Neural progenitor cell (in vitro differentiated cells): ENCODE measurements around the gene SMAD4. TPM values are rescaled to one million over a fixed set of nuclear protein-coding genes. Genes with fewer than 3 reads are reported as not detected.

Experiments used
- DNase-seq: peaks from one replicate; pipeline ENCODE4 v3.0.0-alpha.2; 2016; ENCODE audit warnings: low spot score
- H2AFZ ChIP-seq: fragments of 200-600 bp; sonication (generic); replicated peaks from 2 replicates; pipeline ENCODE4 v1.6.1; 2016; ENCODE audit warnings: antibody characterized with exemption
- H3F3A ChIP-seq: fragments of 200-600 bp; sonication (generic); 2 replicates; pipeline ENCODE4 v1.6.1; 2016; ENCODE audit warnings: antibody characterized with exemption, low read depth
- H3K27ac ChIP-seq: fragments of 200-600 bp; sonication (generic); 2 replicates; pipeline ENCODE4 v1.5.1; 2016; ENCODE audit warnings: mild to moderate bottlenecking
- H3K27me3 ChIP-seq: fragments of 200-600 bp; sonication (generic); 2 replicates; pipeline ENCODE4 v1.6.1; 2016; ENCODE audit warnings: mild to moderate bottlenecking, moderate library complexity
- H3K36me3 ChIP-seq: fragments of 200-600 bp; sonication (generic); 2 replicates; pipeline ENCODE4 v1.5.1; 2016
- H3K4me1 ChIP-seq: fragments of 200-600 bp; sonication (generic); 2 replicates; pipeline ENCODE4 v1.6.1; 2016; ENCODE audit warnings: mixed run types
- H3K4me2 ChIP-seq: fragments of 200-600 bp; sonication (generic); 2 replicates; pipeline ENCODE4 v1.6.1; 2016
- H3K4me3 ChIP-seq: fragments of 200-600 bp; sonication (generic); 2 replicates; pipeline ENCODE4 v1.5.1; 2016
- H3K79me2 ChIP-seq: fragments of 200-600 bp; sonication (generic); 2 replicates; pipeline ENCODE4 v1.6.1; 2016; ENCODE audit warnings: low read depth
- H3K9ac ChIP-seq: fragments of 200-600 bp; sonication (generic); 2 replicates; pipeline ENCODE4 v1.6.1; 2016
- H3K9me3 ChIP-seq: fragments of 200-600 bp; sonication (generic); 2 replicates; pipeline ENCODE4 v1.5.1; 2016; ENCODE audit warnings: low read depth
- H4K20me1 ChIP-seq: fragments of 200-600 bp; sonication (generic); 2 replicates; pipeline ENCODE4 v1.6.1; 2016; ENCODE audit warnings: low read depth
- H3K27ac Mint-ChIP-seq: 3 replicates; pipeline ENCODE4 v1.8.0; 2021; ENCODE audit warnings: mixed read lengths
- H3K27me3 Mint-ChIP-seq: 2 replicates; pipeline ENCODE4 v1.8.0; 2022; ENCODE audit warnings: low read depth, mild to moderate bottlenecking, inconsistent platforms, moderate library complexity, mixed read lengths; ENCODE audit not compliant: insufficient read depth
- H3K36me3 Mint-ChIP-seq: 3 replicates; pipeline ENCODE4 v1.8.0; 2021; ENCODE audit warnings: mixed read lengths
- H3K4me1 Mint-ChIP-seq: 3 replicates; pipeline ENCODE4 v1.8.0; 2021; ENCODE audit warnings: mixed read lengths
- H3K4me3 Mint-ChIP-seq: 3 replicates; pipeline ENCODE4 v1.8.0; 2021; ENCODE audit warnings: mild to moderate bottlenecking, moderate library complexity, mixed read lengths
- H3K9me3 Mint-ChIP-seq: 3 replicates; pipeline ENCODE4 v1.8.0; 2020; ENCODE audit warnings: mixed read lengths
- EZH2 ChIP-seq: fragments of 200-600 bp; sonication (generic); IDR thresholded peaks from 2 replicates; pipeline ENCODE4 v1.6.1; 2017; ENCODE audit warnings: antibody characterized with exemption, mild to moderate bottlenecking, moderate library complexity
- EZH2phosphoT487 ChIP-seq: fragments of 200-600 bp; sonication (generic); IDR thresholded peaks from 2 replicates; pipeline ENCODE4 v1.6.1; 2017; ENCODE audit warnings: antibody characterized with exemption
- total RNA-seq: library from RNA; depleted of rRNA; stranded (reverse); fragments of >200 nt; gene quantifications from 2 replicates; pipeline ENCODE4 v1.2.3, GENCODE V29; 2015; ENCODE audit warnings: low replicate concordance
- TF ChIP-seq, protein P1 (sequence below): fragments of 200-600 bp; sonication (generic); IDR thresholded peaks from 2 replicates; pipeline ENCODE4 v1.5.1; 2017; ENCODE audit warnings: antibody characterized with exemption, mild to moderate bottlenecking

The SMAD4 gene
- total RNA-seq, 1 donor from 2014 or later = 310 TPM

DNA sequence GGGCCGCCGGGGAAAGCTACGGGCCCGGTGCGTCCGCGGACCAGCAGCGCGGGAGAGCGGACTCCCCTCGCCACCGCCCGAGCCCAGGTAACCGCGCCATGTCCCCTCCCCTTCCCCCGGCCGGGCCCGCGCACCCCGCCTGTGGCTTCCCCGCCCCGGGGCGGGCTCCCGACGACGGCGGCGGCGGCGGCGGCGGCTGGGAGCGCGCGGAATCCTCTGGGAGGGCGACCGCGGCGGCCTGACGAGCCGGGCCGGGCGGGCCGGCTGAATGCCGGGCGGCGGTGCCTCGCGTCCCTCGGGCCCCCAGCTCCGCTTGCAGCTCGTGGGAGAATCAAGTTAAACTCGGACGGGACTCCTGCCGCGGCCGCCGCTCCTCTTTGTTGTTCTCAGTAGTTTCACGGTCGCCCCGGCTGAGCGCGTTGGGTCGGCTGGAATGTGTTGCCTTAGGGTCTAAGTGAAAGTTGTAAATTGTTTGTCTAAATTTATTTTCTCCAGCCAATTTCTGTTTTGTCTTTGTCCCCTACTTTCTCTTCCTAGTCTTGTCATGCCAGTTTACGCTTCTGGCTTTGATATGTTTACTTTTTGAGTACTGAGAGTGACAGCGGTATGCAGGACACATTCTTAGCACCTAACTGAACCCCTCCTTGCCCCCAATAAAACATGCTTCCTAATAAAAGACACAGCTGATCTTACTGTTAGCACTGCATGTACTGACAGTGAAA lies 685 bp downstream of the SMAD4 start:
- Histone ChIP-seq H3K27me3 (no peaks in the 10 kb centered on the region), H3K4me1 (peaks cover 41% of the 10 kb centered on the region), H3K4me3 (peak overlapping the region; percentile 72), H2AFZ (peak overlapping the region; percentile 93), H3K27ac (peak overlapping the region; percentile 99), H3K4me2 (peak overlapping the region; percentile 97), H4K20me1 (peaks cover 51% of the 10 kb centered on the region), H3K9ac (peak overlapping the region; percentile 94), H3K79me2 (peaks cover 61% of the 10 kb centered on the region), H3K9me3 (no peaks in the 10 kb centered on the region), H3K36me3 (peaks cover 6% of the 10 kb centered on the region), H3F3A (peaks cover 9% of the 10 kb centered on the region)
- H3K36me3 Mint-ChIP-seq = peaks cover 21% of the 10 kb centered on the region
- H3K27me3 Mint-ChIP-seq = peaks cover 3% of the 10 kb centered on the region
- H3K9me3 Mint-ChIP-seq = no peaks in the 10 kb centered on the region
- peaks cover 39% of the 10 kb centered on the region for H3K4me1 Mint-ChIP-seq
- TF ChIP-seq EZH2 = no peak
- no peak for TF ChIP-seq EZH2phosphoT487
- TF ChIP-seq, protein P1, sequence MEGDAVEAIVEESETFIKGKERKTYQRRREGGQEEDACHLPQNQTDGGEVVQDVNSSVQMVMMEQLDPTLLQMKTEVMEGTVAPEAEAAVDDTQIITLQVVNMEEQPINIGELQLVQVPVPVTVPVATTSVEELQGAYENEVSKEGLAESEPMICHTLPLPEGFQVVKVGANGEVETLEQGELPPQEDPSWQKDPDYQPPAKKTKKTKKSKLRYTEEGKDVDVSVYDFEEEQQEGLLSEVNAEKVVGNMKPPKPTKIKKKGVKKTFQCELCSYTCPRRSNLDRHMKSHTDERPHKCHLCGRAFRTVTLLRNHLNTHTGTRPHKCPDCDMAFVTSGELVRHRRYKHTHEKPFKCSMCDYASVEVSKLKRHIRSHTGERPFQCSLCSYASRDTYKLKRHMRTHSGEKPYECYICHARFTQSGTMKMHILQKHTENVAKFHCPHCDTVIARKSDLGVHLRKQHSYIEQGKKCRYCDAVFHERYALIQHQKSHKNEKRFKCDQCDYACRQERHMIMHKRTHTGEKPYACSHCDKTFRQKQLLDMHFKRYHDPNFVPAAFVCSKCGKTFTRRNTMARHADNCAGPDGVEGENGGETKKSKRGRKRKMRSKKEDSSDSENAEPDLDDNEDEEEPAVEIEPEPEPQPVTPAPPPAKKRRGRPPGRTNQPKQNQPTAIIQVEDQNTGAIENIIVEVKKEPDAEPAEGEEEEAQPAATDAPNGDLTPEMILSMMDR = no peak
- H3K27ac Mint-ChIP-seq = peak overlapping the region; percentile 97
- peak overlapping the region; percentile 99 for H3K4me3 Mint-ChIP-seq
- peak; percentile 90 for DNase-seq

DNA sequence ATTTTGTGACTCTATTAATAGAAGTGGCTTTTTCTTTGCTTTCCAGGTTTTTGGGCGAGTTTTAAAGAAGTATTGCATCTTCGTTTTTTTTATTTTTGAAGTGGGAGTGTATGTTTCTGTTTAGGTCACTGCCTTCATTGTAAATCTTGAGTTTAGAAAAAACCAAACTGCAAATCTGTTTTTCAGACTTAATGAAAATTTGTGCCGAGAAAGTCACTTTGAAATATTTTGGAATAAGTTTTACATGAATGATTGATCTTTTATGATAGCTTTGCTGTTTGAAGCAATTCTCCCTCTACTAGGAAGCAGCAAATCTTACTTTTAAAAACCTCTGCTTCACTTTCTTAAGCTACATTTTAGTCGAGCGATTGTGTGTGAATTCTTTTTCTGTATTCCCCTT lies 2.2 kb downstream of the SMAD4 start:
- peaks cover 6% of the 10 kb centered on the region for H3K36me3 ChIP-seq
- Mint-ChIP-seq H3K4me3 (peak overlapping the region; percentile 99), H3K4me1 (peaks cover 43% of the 10 kb centered on the region), H3K36me3 (peaks cover 25% of the 10 kb centered on the region), H3K27ac (peak overlapping the region; percentile 42), H3K9me3 (no peaks in the 10 kb centered on the region), H3K27me3 (peaks cover 5% of the 10 kb centered on the region)
- peak overlapping the region; percentile 97 for H3K4me2 ChIP-seq
- no peak overlapping the region for H2AFZ ChIP-seq
- H3K27ac ChIP-seq = no peak overlapping the region
- H4K20me1 ChIP-seq = peaks cover 66% of the 10 kb centered on the region
- no peak for DNase-seq
- H3K9ac ChIP-seq = no peak overlapping the region
- TF ChIP-seq EZH2phosphoT487 = no peak
- TF ChIP-seq, protein P1 = no peak
- TF ChIP-seq EZH2 = no peak
- peaks cover 9% of the 10 kb centered on the region for H3F3A ChIP-seq
- peak overlapping the region; percentile 72 for H3K4me3 ChIP-seq
- no peaks in the 10 kb centered on the region for H3K9me3 ChIP-seq
- H3K4me1 ChIP-seq = peaks cover 41% of the 10 kb centered on the region
- H3K79me2 ChIP-seq = peaks cover 76% of the 10 kb centered on the region
- H3K27me3 ChIP-seq = no peaks in the 10 kb centered on the region

DNA sequence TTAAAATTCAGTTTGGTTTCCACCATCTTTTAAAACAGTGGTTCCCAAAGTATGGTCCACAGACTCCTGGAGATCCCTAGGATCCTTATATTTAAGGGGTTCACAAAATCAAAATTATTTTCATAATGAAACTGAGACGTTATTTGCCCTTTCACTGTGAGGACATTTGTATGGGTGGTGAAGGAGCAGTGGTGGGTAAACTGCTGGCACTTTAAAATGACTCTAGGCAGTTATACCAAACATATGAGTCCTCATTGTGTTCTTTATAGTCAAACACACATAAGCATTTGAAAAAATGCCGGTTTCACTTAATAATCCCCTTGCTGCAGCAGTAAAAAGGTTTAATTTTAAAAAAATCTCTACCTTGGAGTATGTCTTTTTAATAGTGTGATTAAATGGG lies 7.2 kb downstream of the SMAD4 start:
- Histone ChIP-seq H3K36me3 (peaks cover 6% of the 10 kb centered on the region), H3K4me3 (no peak overlapping the region), H3K4me2 (no peak overlapping the region), H3K27me3 (no peaks in the 10 kb centered on the region), H2AFZ (no peak overlapping the region), H3K9me3 (no peaks in the 10 kb centered on the region), H3K27ac (no peak overlapping the region), H3K4me1 (peaks cover 25% of the 10 kb centered on the region), H3F3A (peaks cover 11% of the 10 kb centered on the region), H4K20me1 (peaks cover 99% of the 10 kb centered on the region), H3K79me2 (peaks cover 100% of the 10 kb centered on the region), H3K9ac (no peak overlapping the region)
- peaks cover 2% of the 10 kb centered on the region for H3K27me3 Mint-ChIP-seq
- H3K9me3 Mint-ChIP-seq = peaks cover 7% of the 10 kb centered on the region
- no peak for DNase-seq
- H3K4me3 Mint-ChIP-seq = no peak overlapping the region
- peaks cover 42% of the 10 kb centered on the region for H3K36me3 Mint-ChIP-seq
- TF ChIP-seq, protein P1 = no peak
- TF ChIP-seq EZH2phosphoT487 (no peak), EZH2 (no peak)
- no peak overlapping the region for H3K27ac Mint-ChIP-seq
- H3K4me1 Mint-ChIP-seq = peaks cover 20% of the 10 kb centered on the region
